KOPT-K1 (cell line): Measurements from ENCODE around the gene MANEAL.
"Not testable (repeated sequence)": the region's sequence is repeated elsewhere in the genome, so short reads cannot be mapped to it uniquely, and the experiment has no call there.

ENCODE experiments used
- H3K27ac ChIP-seq: fragments of 200-600 bp; sonication (generic); 2 replicates; pipeline ENCODE4 v1.5.1; 2016; ENCODE audit warnings: antibody characterized with exemption, mild to moderate bottlenecking, low read depth, low read length; ENCODE audit not compliant: poor library complexity, severe bottlenecking
- H3K36me3 ChIP-seq: fragments of 200-600 bp; sonication (generic); 2 replicates; pipeline ENCODE4 v1.5.1; 2017; ENCODE audit warnings: antibody characterized with exemption, mild to moderate bottlenecking, low read length, moderate library complexity; ENCODE audit not compliant: insufficient read depth
- H3K9me3 ChIP-seq: fragments of 200-600 bp; sonication (generic); 2 replicates; pipeline ENCODE4 v1.5.1; 2017; ENCODE audit warnings: antibody characterized with exemption, low read length, mild to moderate bottlenecking; ENCODE audit not compliant: insufficient read depth, poor library complexity, severe bottlenecking

MANEAL gene

DNA sequence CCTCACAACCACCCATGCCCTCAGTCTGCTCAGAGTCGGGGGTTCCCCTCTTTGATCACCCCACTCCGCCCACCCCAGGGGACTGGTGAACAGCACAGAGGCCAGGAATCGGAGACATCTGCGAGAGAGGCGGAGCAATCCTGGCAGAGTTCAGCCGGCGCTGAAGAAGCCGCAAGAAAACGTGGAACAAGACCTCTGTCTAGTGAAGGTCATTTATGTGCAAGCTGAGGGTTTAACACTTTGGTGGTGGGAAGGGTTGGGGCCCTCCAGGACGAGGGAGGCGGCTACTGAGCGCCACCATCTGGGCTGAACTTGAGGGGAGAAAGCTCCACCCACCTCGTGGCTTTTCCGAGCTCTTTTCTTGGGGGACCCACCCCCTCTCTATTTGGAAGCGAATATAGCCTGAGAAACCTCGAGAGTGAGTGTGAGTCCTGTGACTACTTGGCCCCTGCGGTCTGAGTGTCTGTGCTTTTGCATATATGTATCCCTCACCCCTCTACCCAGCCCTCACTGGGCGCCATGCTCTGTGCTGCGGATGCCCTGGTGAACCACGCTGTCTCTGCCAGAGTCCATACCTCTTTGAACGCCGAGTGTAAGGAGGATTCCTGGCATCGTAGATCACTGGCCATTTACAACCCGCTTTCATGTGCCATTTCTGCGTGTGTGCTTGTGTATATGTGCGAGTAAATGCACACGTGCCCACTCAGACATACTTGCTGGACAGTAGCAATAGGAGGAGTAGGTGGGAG is 27.6 kb upstream of the MANEAL start:
- Histone ChIP-seq H3K36me3 (no peaks in the 10 kb centered on the region), H3K27ac (no peak overlapping the region), H3K9me3 (no peaks in the 10 kb centered on the region)

DNA sequence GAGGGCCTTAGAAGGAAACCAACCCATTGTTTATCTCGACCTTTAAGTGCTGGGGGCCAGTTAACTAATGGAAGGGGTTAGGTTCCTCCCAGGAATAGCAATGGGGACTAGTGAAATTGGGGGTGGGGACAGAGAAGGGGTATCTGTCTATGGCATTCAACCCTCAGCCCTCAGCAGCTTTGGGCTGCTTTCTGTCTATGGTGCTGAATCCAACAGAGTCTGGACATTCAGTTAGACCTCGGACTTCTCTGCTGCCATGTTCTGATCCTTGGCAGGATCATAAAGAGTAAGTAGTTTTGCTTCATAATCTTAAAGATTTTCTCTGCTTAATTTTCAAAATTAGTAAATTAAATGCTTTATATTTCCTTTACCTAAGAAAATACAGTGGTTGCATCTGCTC is 26.2 kb upstream of the MANEAL start:
- Histone ChIP-seq H3K9me3 (no peaks in the 10 kb centered on the region), H3K36me3 (no peaks in the 10 kb centered on the region), H3K27ac (no peak overlapping the region)

DNA sequence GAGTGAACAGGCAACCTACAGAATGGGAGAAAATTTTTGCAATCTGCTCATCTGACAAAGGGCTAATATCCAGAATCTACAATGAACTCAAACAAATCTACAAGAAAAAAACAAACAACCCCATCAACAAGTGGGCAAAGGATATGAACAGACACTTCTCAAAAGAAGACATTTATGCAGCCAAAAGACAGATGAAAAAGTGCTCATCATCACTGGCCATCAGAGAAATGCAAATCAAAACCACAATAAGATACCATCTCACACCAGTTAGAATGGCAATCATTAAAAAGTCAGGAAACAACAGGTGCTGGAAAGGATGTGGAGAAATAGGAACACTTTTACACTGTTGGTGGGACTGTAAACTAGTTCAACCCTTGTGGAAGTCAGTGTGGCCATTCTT is 22.2 kb upstream of the MANEAL start:
- H3K36me3 ChIP-seq, H3K27ac ChIP-seq, H3K9me3 ChIP-seq: not testable (repeated sequence)

DNA sequence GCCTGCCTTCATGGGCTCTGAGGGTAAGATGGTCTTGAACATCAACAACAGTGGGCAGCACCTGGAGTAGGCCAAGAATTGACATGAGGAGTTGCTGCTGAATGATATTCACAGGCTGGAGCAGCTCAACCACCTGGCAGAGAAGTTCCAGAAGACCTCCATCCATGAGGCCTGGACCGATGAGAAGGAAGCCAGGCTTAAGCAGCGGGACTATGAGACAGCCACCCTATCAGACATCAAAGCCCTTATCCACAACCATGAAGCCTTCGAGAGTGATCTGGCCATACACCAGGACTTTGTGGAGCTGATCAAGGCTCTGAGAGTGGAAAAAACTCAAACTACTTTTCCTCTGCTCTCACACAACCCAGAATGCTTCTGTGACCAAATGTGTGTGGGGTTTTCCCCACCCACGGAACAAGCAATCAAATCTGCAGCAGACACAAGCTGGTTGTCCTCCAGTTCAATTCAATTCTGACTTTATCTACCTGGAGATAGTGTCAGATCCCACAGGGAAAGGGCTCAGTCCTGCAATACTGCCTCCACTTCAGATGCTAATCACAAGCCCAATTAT is 16.6 kb upstream of the MANEAL start:
- Histone ChIP-seq H3K9me3 (no peaks in the 10 kb centered on the region), H3K36me3 (no peaks in the 10 kb centered on the region), H3K27ac (no peak overlapping the region)

DNA sequence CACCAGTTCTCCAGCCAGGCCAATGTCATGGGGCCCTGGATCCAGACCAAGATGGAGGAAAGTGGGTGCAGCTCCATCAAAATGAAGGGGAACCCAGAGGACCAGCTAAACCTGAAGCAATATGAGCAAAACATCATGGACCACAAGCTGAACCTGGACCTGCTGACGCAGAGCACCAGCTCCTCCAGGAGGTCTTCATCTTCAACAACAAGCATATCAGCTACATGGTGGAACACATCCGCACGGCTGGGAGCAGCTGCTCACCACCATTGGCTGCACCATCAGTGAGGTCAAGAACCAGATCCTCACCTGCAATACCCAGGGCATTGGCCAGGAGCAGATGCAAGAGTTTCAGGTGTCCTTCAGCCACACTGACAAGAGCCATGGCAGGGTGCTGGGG is 15.0 kb upstream of the MANEAL start:
- H3K36me3 ChIP-seq: no peaks in the 10 kb centered on the region
- no peak overlapping the region for H3K27ac ChIP-seq
- H3K9me3 ChIP-seq: no peaks in the 10 kb centered on the region

DNA sequence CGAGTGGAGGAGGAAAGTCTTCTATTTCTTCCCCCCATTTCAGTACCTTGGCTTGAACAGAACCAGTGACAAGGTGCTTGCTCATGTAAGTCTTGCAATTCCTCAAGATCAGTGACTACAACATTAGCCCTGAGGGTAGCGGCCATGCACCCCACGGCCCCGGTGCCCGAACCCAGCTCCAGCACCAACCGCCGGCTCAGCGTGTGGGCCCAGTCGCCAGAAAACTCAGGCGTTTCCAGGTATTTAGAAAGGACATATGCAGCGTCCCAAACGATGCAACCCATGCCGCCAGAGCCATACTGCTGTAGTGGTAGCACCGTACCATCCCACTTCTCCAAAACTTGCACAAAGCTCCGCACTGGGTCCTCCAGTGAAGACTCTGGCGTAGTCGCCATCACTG is 11.2 kb upstream of the MANEAL start:
- Histone ChIP-seq H3K27ac (no peak overlapping the region), H3K9me3 (no peaks in the 10 kb centered on the region), H3K36me3 (no peaks in the 10 kb centered on the region)

DNA sequence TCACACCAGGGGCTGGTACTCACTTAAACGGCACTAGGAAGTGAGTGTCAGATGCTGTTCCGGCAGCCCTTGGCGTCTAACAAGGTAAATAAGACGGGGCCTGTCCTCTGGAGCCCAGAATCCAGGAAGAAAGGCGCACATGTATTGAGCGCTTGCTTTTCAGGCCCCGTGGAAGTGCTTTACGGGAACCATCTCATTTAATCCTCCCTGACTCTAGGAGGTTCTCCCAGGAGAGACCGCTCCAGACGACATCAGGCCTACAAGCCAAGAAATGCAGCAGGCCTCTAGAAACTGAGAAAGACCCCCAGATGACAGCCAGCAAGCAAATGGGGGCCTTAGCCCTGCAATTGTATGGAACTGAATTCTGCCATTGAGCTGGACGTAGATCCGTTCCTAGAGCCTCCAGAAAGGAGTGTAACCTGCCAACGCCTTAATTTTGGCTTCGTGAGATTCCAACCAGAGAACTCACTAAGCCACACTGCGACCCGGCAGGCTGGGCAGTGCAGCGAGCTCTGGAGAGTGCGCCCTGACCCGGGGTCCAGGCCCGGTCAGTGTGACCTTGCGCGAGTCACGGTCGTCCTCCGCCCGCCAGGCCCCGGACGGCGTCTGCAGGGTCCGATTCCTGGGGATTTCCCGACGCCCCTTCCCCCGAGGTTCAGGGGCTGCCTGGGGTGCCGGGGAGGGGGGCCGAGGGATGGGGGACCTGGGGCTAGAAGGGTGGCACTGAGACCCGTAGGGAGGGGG is 532 bp upstream of the MANEAL start:
- Histone ChIP-seq H3K36me3 (peaks cover 18% of the 10 kb centered on the region; the same call in 1 of the 2 replicates), H3K9me3 (no peaks in the 10 kb centered on the region), H3K27ac (no peak overlapping the region)

DNA sequence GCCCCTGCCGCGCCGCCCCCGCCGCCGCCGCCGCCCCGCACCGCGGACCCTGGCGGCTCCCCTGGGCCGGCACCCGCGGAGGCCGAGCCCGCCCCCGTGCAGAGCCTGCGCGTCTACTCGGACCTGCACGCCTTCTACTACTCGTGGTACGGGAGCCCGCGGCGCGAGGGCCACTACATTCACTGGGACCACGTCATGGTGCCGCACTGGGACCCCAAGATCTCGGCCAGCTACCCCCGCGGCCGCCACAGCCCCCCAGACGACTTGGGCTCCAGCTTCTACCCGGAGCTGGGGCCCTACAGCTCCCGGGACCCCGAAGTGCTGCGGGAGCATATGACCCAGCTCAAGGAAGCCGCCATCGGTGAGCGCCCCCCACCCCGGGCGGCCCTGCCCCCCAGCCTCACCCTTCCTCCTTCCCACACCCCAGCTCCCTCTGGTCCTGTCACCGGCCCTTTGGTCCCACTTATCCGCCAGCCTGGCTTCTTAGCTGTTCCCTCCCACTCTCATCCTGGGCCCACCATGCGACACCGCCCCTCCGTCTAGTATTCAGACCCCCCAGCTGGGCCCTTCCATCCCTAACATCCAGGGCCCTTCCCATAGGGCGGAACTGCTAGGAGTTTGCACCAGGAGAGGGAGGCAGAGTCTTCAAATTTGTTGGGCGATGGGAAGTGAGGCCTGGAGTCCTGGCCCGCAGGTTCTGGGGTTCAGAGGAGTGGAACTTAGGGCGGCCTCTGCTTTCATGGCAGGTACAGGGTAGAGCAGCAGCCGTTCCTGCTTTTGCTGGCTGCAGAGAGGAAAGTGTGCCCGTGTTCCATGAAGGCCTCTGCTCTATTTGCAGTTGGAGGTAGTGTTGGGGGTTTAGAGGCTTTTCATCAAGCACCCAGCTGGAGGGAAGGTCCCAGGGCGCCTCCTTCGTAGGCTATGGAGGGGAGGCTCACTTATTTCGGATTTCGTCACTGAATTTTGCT is 1.0 kb downstream of the MANEAL start:
- H3K27ac ChIP-seq: peak overlapping the region; percentile 56
- peaks cover 33% of the 10 kb centered on the region for H3K36me3 ChIP-seq

DNA sequence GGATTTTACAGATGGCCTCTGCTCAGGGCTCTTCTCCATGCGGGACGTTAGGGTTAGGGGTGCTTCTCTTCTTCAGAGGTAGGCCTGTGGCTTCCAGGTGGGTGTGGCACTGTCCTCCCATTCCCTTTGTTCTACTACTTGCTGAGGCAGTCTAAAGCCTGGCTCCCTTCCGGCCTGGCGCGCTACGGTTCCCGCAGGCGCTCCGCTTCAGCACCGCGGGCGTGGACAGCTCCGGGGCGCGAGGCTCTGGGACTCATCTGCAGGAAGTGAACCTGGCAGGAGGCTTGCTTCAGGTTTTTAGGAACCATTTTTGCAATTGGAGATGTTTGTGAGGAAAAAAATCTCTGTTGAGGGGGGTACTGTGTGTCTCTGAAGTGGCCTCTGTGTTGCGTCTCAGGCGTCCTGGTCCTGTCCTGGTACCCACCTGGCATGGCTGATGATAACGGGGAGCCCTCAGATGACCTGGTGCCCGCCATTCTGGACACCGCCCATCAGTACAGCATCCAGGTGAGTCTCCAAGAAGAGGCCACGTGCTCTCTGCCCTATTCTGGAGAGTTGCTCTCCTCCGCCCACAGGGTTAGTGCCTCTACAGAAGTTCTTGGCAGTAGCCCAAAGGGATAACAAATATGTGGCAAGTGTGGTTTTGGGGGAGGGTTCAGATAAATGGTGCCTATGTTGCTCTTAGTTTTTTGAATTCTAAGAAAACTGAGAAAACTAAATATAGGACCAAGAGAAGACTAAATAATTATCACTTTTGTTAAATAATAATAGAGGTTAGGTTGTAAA is 1.9 kb downstream of the MANEAL start:
- H3K36me3 ChIP-seq: peaks cover 42% of the 10 kb centered on the region
- H3K27ac ChIP-seq: no peak overlapping the region
- H3K9me3 ChIP-seq: no peaks in the 10 kb centered on the region

More for the DNA sequence above, 1.0 kb downstream of the MANEAL start:
- H3K9me3 ChIP-seq: no peaks in the 10 kb centered on the region

DNA sequence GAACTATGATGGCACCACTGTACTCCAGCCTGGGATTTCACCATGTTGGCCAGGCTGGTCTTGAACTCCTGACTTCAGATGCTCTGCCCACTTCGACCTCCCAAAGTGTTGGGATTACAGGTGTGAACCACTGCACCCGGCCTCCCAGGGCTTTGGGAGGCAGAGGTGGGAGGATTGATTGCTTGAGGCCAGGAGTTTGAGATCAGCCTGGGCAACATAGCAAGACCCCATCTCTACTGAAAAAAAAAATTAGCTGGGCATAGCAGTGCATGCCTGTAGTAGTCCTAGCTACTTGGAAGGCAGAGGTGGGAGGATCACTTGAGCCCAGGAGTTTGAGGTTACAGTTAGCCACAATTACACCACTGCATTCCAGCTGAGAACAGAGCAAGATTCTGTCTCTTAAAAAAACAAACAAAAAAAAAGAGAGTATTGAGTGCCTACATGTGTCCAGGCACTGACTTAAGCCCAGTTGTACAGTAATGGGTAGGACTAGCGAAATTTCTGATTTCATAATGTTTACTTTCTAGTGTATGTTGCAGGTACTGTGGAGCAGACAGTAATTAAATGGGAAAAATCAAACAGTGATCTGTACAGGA is 4.2 kb downstream of the MANEAL start:
- H3K27ac ChIP-seq: no peak overlapping the region
- H3K36me3 ChIP-seq: peaks cover 63% of the 10 kb centered on the region
- H3K9me3 ChIP-seq: no peaks in the 10 kb centered on the region

DNA sequence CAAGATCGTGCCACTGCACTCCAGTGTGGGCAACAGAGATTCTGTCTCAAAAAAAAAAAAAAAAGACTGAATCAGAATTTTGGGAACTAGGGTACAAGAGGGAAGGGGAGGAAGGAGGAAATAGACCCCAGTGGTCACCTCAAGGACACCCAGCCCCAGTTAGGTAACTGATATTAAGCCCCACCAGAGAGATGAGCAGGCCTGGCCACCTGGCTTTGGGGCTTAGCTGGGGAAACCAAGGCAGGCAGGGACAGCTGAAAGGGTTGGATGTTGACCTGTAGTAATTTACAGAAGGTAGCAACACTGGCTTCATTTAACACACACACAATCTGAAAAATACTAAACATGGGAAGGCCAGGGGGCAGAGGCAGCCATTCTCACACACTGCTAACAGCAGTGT is 8.8 kb downstream of the MANEAL start:
- Histone ChIP-seq H3K36me3 (peaks cover 93% of the 10 kb centered on the region), H3K9me3 (no peaks in the 10 kb centered on the region)

DNA sequence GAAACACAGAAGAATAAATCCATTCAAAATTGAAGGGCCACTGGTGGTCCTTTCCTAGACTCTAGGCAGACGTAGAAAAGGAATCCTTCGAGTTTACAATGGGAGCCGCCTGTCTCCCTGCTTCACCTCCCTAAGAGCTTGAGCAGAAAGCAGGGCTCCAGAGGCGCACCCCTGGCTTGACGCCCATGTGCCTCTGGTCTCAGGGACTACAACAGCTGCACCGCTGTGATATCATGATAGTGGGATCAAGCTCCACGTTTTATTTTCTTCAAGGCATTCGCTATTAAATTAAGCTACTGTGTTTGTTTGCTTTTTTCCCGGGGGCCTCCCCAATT is 13.5 kb downstream of the MANEAL start:
- Histone ChIP-seq H3K9me3 (no peaks in the 10 kb centered on the region), H3K27ac (peak overlapping the region; percentile 75), H3K36me3 (peaks cover 51% of the 10 kb centered on the region)

More for the DNA sequence above, 8.8 kb downstream of the MANEAL start:
- no peak overlapping the region for H3K27ac ChIP-seq

DNA sequence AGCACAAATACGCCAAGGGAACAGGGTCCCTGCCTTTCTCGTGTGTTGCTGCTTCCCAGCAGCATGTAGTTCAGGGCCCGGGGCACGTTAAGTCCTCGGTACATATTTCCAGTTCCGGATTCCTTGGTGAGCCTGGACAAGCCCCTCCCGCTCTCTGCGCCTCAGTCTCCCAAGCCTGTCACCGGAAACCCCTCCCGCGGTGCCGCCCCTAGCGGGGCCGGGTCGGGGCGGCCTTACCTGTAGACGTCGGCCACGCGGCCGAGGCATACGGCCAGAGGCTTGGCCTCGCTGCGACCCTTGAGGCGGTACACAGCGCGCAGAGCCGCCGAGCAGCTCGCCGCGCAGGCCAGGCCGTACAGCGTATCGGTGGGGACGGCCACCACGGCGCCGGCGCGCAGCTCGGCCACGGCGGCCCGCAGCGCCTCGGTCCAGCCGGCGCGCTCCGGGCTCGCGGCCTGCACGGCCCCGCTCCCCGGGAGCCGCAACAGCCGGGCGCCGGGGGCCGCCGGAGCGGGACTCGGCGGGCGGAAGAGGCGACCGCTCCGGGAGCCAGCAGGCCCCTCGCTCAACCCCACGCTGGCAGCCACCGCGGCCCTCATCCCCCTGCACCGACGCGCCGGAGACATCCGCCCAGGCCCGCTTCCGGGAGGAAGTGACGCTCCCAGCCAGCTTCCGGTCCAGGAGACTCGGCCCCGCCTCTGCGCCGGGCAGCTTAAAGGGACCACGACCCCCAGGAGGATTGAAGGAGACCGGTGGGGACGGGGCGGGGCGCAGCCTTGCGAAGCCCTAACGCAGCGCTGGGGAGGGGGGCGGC is 14.1 kb downstream of the MANEAL start, which contains the start of the genes C1orf122 and YRDC:
Gene C1orf122, plus strand, starts transcription at position 236 of the 814 bp plus-strand sequence. CDS start 615 bp downstream, outside the sequence.
Gene YRDC, minus strand, starts transcription at position 654 of the 814 bp plus-strand sequence. Its CDS starts 28 bp downstream, at position 626.
- H3K36me3 ChIP-seq: peaks cover 45% of the 10 kb centered on the region
- no peaks in the 10 kb centered on the region for H3K9me3 ChIP-seq
- H3K27ac ChIP-seq: peak within 1 kb of the TSS; percentile 75
